Natural killer cell treated with Interleukin-12 subunit alpha and Interleukin-12 subunit beta and Interleukin-15 and Interleukin-18, amount 100 ng/mL, for 72 hours (primary cell): ENCODE data around the gene RPUSD4. TPM values are rescaled to one million over a fixed set of nuclear protein-coding genes. Genes with fewer than 3 reads are reported as not detected.
"Not testable (repeated sequence)": the region's sequence is repeated elsewhere in the genome, so short reads cannot be mapped to it uniquely, and the experiment has no call there.

Experiments
- ATAC-seq, 2 donors: fragments of 150-1000 bp; cut with Tn5 transposase in 1 of 2; sonication (Bioruptor Pico), chemical (Tn5 transposase) in 1 of 2; 2 replicates each; pipeline ENCODE4 v1.10.0; 2021
- DNase-seq: peaks from one replicate; pipeline ENCODE4 v3.0.0; 2022; ENCODE audit warnings: low spot score
- H3K27ac Mint-ChIP-seq, 2 donors: 1 replicate in 1 of 2; 2 replicates in 1 of 2; pipeline ENCODE4 v1.8.0; 2022; ENCODE audit warnings: mixed read lengths in 2 of 2, mild to moderate bottlenecking in 1 of 2, moderate library complexity in 1 of 2
- H3K27me3 Mint-ChIP-seq, 2 donors: 1 replicate in 1 of 2; 2 replicates in 1 of 2; pipeline ENCODE4 v1.8.0; 2022; ENCODE audit warnings: mixed read lengths in 2 of 2
- H3K36me3 Mint-ChIP-seq: one replicate; pipeline ENCODE4 v1.8.0; 2022; ENCODE audit warnings: mixed read lengths
- H3K4me1 Mint-ChIP-seq, 2 donors: 1 replicate in 1 of 2; 2 replicates in 1 of 2; pipeline ENCODE4 v1.8.0; 2022; ENCODE audit warnings: low read depth in 2 of 2, mixed read lengths in 2 of 2, mild to moderate bottlenecking in 1 of 2
- H3K4me3 Mint-ChIP-seq: one replicate; pipeline ENCODE4 v1.8.0; 2022; ENCODE audit warnings: mixed read lengths
- H3K9me3 Mint-ChIP-seq: 2 replicates; pipeline ENCODE4 v1.8.0; 2022; ENCODE audit warnings: mixed read lengths
- total RNA-seq, 2 donors: library from RNA; stranded (reverse); gene quantifications; one replicate each; pipeline ENCODE4 v1.2.3, GENCODE V29; 2022

The RPUSD4 gene, protein sequence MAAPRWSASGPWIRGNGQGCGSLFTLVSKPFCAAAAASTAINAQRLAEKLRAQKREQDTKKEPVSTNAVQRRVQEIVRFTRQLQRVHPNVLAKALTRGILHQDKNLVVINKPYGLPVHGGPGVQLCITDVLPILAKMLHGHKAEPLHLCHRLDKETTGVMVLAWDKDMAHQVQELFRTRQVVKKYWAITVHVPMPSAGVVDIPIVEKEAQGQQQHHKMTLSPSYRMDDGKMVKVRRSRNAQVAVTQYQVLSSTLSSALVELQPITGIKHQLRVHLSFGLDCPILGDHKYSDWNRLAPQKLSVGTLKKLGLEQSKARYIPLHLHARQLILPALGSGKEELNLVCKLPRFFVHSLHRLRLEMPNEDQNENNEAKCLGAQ
- total RNA-seq, result 10 to 100 TPM; 36.5 to 53.5 TPM

DNA sequence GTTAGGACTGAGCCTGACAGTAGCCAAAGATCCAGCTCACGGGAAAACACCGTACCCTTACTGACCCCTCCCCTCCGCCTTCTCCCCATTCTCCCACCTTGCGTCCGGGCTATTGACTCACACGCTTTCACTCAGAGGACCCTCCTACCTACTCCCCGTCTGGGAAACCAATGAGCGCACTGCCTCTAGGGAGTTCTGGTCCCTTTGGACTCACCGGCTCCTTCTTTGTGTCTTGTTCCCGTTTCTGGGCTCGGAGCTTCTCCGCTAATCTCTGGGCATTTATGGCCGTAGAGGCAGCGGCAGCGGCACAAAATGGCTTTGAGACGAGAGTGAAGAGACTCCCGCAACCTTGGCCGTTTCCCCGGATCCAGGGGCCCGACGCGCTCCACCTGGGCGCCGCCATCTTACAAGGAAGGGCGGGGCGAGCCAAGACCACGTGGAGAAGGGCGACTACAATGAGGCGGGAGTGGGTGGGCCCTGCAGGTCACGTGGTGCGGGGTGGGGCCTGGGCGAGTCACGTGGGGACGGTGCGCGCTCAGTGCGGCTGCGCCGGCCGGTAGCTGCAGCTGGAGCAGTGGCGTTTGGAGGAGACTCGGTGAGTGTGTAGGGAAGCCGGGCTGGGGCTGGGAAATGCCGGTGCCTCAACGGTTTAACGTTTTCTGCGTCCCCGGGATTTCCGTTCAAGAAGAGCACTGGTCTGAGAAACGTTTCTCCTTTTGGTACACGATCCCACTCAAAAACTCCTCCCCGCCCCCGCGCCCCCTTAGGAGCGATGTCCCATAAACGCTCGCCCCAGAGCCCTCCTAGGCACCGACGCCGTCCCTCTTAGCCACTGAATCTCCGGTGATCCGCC, at the start of gene RPUSD4, which contains the start of gene FAM118B:
TSS of gene RPUSD4 (minus strand) at position 415 of the 853 bp plus-strand sequence. CDS start at position 403, 12 bp downstream.
TSS of gene FAM118B (plus strand) at position 547 of the 853 bp plus-strand sequence. CDS start 23,220 bp downstream, outside the sequence.
- H3K4me3 Mint-ChIP-seq, result peak within 1 kb of the TSS; percentile 99
- H3K27ac Mint-ChIP-seq, result peak within 1 kb of the TSS; percentile 84 to 99
- peaks cover 29 to 30% of the 10 kb centered on the region in 2 donors for H3K4me1 Mint-ChIP-seq
- H3K27me3 Mint-ChIP-seq, result no peaks in the 10 kb centered on the region
- DNase-seq, result peak; percentile 97
- no peaks in the 10 kb centered on the region for H3K9me3 Mint-ChIP-seq
- peaks cover 9% of the 10 kb centered on the region for H3K36me3 Mint-ChIP-seq
- peak; percentile 99 to 100 for ATAC-seq

DNA sequence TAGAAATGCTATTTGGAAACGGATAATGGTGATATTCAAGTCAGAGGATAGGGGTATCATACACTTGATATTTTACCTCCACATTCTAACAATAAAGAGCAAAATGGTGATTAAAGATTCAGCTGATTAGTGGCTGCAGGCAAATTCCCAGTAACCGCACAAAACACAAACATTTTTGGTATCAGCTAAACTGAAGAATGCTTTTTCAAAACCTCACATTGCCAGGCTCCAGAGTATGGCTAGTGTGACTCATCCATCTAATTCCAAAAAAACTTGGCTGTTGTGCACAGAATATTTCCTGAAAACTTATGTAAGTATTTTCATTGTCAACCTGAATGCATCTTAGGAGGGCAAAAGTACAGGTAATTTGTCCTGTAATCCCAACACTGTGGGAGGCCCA, 46.3 kb upstream of the RPUSD4 start:
- Mint-ChIP-seq H3K27ac (no peak overlapping the region), H3K4me3 (no peak overlapping the region), H3K9me3 (no peaks in the 10 kb centered on the region), H3K27me3 (no peaks in the 10 kb centered on the region), H3K36me3 (peaks cover 21% of the 10 kb centered on the region), H3K4me1 (peaks cover 0 to 4% of the 10 kb centered on the region in 2 donors)
- ATAC-seq, result no peak
- no peak for DNase-seq

DNA sequence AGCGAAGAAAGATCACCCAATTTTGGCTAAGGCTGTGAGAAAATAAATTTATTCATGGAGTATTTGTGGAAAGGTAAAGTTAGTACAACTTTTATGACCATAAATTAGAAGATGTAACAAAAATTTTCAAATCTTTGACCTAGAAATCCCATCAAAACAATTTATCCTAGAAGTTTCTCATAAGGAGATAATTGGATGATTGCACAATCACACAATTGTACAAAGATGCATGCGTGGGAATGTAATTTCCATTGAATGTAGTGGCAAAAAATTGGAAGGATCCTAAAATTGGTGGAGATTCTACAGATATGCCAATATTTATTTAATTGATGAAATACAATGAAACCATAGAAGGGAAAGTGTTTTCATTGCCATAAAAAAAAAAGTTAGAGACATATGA, 45.7 kb upstream of the RPUSD4 start:
- Mint-ChIP-seq H3K27ac (no peak overlapping the region), H3K27me3 (no peaks in the 10 kb centered on the region)
- no peak for ATAC-seq

DNA sequence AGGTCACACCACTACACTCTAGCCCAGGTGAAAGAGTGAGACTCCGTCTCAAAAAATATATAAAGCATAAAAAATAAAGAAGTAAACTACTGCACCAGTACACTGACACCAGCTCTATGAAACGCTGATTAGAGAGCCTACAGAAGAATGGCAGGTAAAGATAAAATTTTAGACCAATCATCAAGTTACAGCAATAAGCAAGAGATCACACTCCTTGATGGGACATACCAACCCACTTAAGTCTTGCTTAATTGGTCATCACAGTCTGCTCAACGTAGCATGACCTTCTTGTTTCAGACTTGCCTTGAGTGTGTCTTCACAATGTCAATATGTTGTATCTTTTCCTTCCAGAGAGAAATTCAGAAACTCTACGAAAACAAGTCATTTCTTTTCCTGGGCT, 44.8 kb upstream of the RPUSD4 start:
- peaks cover 0 to 2% of the 10 kb centered on the region in 2 donors for H3K4me1 Mint-ChIP-seq
- peaks cover 18% of the 10 kb centered on the region for H3K36me3 Mint-ChIP-seq
- no peaks in the 10 kb centered on the region for H3K27me3 Mint-ChIP-seq
- H3K9me3 Mint-ChIP-seq, result no peaks in the 10 kb centered on the region
- no peak for DNase-seq
- H3K4me3 Mint-ChIP-seq, result no peak overlapping the region
- ATAC-seq, result no peak
- H3K27ac Mint-ChIP-seq, result no peak overlapping the region

More for the DNA sequence above, 45.7 kb upstream of the RPUSD4 start:
- DNase-seq, result no peak
- H3K36me3 Mint-ChIP-seq, result peaks cover 21% of the 10 kb centered on the region
- H3K4me1 Mint-ChIP-seq, result peaks cover 0 to 4% of the 10 kb centered on the region in 2 donors
- no peaks in the 10 kb centered on the region for H3K9me3 Mint-ChIP-seq
- no peak overlapping the region for H3K4me3 Mint-ChIP-seq

DNA sequence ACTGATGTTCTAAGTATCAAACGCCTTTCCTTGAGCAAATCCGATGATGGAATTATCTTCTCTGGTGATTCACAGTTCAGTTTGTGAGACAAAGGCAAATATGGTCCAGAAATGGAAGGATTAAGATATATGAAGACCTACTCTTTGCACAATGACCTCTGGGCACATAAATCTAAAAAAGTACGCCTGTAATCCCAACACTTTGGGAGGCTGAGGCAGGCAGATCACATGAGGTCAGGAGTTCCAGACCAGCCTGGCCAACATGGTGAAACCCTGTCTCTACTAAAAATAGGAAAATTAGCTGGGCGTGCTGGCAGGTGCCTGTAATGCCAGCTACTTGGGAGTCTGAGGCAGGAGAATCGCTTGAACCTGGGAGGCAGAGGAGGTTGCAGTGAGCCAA, 44.1 kb upstream of the RPUSD4 start:
- H3K4me3 Mint-ChIP-seq, H3K9me3 Mint-ChIP-seq, H3K4me1 Mint-ChIP-seq, DNase-seq, ATAC-seq, H3K27ac Mint-ChIP-seq, H3K27me3 Mint-ChIP-seq: not testable (repeated sequence)
- H3K36me3 Mint-ChIP-seq, result peaks cover 11% of the 10 kb centered on the region

DNA sequence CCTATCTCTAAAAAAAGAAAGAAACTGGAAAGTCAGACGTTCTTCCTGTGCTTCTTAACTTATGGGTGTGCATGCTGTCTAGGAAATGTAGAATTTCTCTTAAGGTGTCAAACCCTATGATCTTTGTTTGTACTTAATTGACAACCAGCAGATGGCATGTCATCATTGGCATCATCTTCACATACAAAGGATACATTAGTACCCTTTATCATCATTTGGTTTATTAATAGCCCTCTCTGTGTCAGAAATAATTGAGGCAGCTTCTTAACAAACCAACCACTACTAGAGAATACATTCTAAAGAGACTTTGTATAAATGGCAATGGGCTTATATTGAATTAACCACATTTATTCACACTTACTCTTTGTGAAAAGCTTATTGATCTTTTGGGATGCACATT, 43.4 kb upstream of the RPUSD4 start:
- Mint-ChIP-seq H3K9me3 (no peaks in the 10 kb centered on the region), H3K27ac (no peak overlapping the region), H3K4me1 (no peaks in the 10 kb centered on the region), H3K27me3 (no peaks in the 10 kb centered on the region), H3K4me3 (no peak overlapping the region), H3K36me3 (peaks cover 10% of the 10 kb centered on the region)
- no peak for DNase-seq
- ATAC-seq, result no peak

DNA sequence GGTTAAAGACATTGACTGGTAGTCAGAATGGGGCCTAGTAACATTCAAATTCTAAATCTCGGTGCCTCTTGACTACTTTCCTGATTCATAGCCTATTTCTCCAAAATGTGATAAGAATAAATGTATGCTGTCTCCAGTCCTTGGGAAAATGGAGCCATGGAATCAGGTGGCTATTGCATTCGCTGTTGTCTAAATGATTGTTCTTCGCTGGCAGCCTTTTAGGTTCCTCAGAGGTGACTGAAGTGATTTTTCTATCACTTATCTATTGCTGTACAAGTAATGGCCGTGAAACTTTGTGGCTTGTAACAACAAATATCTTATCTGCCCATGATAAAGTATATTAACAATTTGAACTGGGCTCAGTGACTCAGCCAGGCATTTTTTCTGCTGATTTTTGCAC, 41.8 kb upstream of the RPUSD4 start:
- no peaks in the 10 kb centered on the region for H3K27me3 Mint-ChIP-seq
- DNase-seq, result no peak
- no peak overlapping the region for H3K27ac Mint-ChIP-seq
- no peaks in the 10 kb centered on the region for H3K9me3 Mint-ChIP-seq
- H3K36me3 Mint-ChIP-seq, result peaks cover 10% of the 10 kb centered on the region
- no peak overlapping the region for H3K4me3 Mint-ChIP-seq
- H3K4me1 Mint-ChIP-seq, result no peaks in the 10 kb centered on the region
- ATAC-seq, result no peak

DNA sequence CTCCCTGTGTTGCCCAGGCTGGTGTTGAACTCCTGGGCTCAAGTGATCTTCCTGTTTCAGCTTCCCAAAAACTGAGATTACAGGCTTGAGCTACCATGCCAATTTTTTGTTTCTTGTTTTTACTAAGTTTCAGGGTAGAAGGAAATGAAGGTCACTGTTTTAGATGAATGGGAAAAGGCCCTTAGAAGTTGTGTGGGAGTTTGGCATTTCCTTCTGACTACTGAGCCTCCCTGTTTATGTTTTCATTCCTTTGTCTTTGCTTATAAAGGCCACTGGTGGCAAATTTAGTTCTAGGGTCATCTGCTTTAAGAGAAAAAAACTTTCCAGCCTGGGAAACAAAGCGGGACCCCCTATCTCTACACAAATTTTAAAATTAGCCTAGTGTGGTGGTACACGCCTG, 35.2 kb upstream of the RPUSD4 start:
- H3K27ac Mint-ChIP-seq, result no peak overlapping the region
- no peaks in the 10 kb centered on the region for H3K9me3 Mint-ChIP-seq
- DNase-seq, result no peak
- peaks cover 8% of the 10 kb centered on the region for H3K36me3 Mint-ChIP-seq
- no peaks in the 10 kb centered on the region for H3K27me3 Mint-ChIP-seq
- no peak overlapping the region for H3K4me3 Mint-ChIP-seq
- H3K4me1 Mint-ChIP-seq, result no peaks in the 10 kb centered on the region
- ATAC-seq, result no peak

DNA sequence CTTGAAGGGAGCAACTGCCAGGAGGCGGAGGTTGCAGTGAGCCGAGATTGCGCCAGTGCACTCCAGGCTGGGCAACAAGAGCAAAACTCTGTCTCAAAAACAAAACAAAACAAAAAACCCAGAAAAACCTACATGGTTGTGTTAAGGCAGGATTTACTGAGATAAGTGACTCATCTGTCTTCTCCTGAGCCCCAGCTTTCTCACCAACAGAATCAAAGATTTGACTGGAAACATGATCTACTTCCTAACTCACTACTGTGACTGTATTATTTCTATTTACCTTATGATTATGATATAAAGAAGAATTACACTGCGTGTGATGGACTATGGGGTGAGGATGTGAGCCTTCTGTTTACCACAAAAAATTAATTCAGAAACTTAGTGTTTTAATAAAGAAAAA, 21.9 kb upstream of the RPUSD4 start:
- H3K9me3 Mint-ChIP-seq, result no peaks in the 10 kb centered on the region
- peaks cover 9% of the 10 kb centered on the region for H3K36me3 Mint-ChIP-seq
- ATAC-seq (no peak), DNase-seq (no peak)
- H3K27me3 Mint-ChIP-seq, result no peaks in the 10 kb centered on the region
- H3K4me3 Mint-ChIP-seq, result no peak overlapping the region
- H3K4me1 Mint-ChIP-seq, result no peaks in the 10 kb centered on the region
- no peak overlapping the region for H3K27ac Mint-ChIP-seq

DNA sequence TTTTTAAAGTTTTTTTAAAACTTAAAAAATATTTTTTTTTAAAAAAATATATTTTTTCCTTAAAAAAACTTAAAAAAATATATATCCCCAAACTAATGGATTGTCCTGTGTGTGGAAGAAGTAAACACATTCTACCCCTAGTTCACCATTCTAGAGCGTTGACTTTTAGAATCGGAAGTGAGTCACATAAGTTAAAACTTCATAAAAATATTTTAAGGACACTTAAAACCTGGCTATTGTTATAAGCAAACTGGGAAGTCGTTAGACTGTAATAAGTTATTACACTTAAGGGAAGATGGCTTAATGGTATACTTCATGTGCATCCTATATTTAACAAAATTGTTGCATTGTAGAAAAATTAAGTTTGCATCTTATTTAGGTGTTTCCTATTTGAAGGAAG, 21.2 kb upstream of the RPUSD4 start:
- Mint-ChIP-seq H3K4me1 (no peaks in the 10 kb centered on the region), H3K27me3 (no peaks in the 10 kb centered on the region), H3K36me3 (peaks cover 9% of the 10 kb centered on the region), H3K27ac (no peak overlapping the region), H3K9me3 (no peaks in the 10 kb centered on the region), H3K4me3 (no peak overlapping the region)
- ATAC-seq (no peak), DNase-seq (no peak)

DNA sequence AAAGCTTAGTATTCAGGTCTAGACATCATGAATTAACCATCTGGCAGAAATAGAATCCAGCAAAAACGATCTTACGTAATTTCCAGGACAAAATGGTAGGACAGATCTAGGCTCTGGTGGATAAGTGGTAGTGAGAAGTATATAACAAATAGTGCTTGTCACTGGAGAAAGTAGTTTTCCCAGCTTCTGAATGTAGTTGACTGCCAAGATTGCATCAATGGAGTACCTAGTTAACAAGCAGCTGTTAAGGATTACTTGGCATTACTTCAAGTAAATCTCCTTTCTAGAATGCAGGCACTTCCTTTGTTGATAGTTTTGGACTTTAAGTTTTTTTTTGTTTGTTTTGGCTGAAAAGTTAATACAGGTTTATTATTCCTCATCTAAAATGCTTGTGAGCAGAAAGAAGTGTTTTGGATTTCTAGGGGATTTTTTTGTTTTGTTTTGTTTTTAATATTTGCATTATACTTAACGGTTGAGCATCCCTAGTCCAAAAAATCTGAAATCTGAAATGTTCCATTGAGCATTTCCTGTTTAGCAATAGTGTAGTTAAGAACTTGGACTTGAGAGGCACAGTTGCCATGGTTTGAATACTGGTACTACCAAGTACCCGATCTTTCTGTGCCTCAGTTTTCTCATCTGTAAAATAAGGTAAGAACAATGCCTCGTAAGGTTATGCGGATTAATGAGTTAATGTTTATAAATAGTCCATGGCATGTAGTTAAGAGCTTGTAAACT, 20.4 kb upstream of the RPUSD4 start:
- Mint-ChIP-seq H3K9me3 (no peaks in the 10 kb centered on the region), H3K4me1 (no peaks in the 10 kb centered on the region), H3K36me3 (peaks cover 9% of the 10 kb centered on the region), H3K4me3 (no peak overlapping the region), H3K27ac (no peak overlapping the region), H3K27me3 (no peaks in the 10 kb centered on the region)
- ATAC-seq (no peak), DNase-seq (no peak)

DNA sequence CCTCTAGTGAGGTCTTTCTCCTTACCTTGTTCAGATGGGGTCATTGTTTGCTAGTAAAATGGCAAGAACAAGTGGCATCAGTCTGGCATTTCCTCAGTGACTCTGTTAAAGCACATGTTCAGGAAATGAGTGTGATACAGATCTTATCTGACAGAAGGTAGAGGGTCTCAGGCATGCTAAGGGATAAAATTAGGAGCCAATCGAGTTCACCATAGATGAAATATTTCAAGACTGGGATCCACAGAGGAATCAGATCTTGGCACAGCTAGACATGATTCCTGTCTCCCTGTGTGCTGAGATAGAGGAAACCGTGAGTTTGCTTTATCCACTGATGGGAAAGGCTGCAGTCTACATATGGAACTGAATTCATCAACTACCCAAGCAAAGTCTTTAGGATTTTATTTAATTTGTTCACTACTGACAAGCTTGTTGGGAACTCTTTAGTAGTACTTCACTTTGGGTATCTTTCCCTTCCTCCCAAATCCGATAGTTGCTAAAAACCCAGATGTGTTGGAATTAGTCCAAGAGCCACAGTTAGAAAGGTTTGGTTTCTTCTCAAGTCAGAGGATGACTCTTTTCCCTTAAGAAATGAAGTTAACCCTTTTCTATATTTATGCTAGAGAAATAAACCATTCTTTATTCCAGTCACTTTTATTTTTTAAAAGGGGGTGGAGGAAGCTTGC, 18.5 kb upstream of the RPUSD4 start:
- peaks cover 4% of the 10 kb centered on the region for H3K36me3 Mint-ChIP-seq
- ATAC-seq (no peak), DNase-seq (no peak)
- no peak overlapping the region for H3K27ac Mint-ChIP-seq
- H3K4me3 Mint-ChIP-seq, result no peak overlapping the region
- peaks cover 7 to 9% of the 10 kb centered on the region in 2 donors for H3K4me1 Mint-ChIP-seq
- H3K9me3 Mint-ChIP-seq, result no peaks in the 10 kb centered on the region
- H3K27me3 Mint-ChIP-seq, result no peaks in the 10 kb centered on the region
